Right lobe of liver (tissue), 4 donors: ENCODE results near the gene C19orf47.

Experiments used
- CTCF ChIP-seq, 4 donors: fragments of 200-600 bp in 3 of 4; fragments of 450-650 bp in 1 of 4; IDR thresholded peaks; one replicate each; pipeline versions ENCODE4 v1.5.1 to v1.8.0; 2016 to 2022; ENCODE audit warnings: antibody characterized with exemption in 4 of 4, mild to moderate bottlenecking in 2 of 4
- POLR2A ChIP-seq: fragments of 450-650 bp; IDR thresholded peaks from one replicate; pipeline ENCODE4 v1.6.1; 2017; ENCODE audit warnings: antibody characterized with exemption, mild to moderate bottlenecking
- donor health status: DM: no; HTN: no; CAD: no.
- donor health status: DM: no; HTN: no; CAD: no.
- donor health status: DM: no; HTN: yes; CAD: no.

DNA sequence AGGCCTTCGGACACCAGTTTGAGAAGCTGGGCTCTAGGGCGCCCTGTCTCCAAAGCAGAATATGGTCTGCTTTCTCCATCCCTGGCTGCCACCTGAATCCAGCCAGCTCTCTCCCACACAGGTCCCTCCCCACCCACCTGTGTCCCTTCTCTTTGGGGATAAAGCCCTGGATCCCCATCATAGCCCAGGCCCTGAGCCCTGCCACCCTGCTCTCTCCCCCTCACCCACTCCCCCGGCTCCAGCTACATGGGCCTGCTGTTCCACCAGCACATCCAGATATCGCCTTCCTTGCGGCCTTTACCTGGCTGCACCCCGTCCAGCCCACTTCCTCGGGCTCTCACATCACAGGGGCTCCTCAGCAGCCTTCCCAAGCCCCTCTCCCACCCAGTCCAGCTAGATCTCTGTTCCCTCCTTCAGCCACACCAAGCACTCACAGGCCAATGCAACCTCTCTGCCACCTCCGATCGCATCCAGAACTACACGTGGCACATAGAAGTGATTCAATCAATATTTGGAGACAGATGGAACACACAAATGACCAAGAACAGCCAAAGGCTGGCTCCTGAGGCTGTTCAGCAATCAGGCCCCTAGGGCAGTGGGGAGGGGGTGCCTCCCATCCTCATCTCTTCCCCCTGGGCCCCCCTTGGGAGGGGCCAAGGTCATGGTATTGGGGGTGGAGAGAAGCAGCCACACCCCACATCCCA, 70.7 kb downstream of the C19orf47 start:
- TF ChIP-seq CTCF (IDR thresholded peaks at IDR 0.05) (peak in 1 of 4 donors; percentile 5), POLR2A (no peak)
